ENCODE measurements around the gene LRRC46.

DNA sequence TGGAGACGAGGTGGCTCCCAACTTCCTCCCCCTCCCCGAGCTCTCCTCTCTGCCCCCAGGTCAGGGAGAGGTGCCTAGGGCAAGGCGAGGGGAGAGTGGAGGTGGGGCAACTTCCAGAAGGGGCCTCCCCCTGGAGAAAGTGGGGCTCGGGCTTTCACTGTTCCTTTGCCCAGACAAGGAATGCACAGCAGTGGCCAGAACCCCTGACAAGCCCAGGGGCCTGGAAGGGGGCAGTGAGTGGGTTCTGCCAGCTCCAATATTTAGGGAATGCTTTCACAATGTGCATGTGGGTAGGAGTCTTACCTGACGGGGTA lies 52.9 kb downstream of the LRRC46 start:
- TF ChIP-seq EZH2 (IDR thresholded peaks at IDR 0.05) (no peak), POLR2AphosphoS5 (IDR thresholded peaks at IDR 0.05; ENCODE audit: borderline replicate concordance, low read depth, low read length) (no peak), FOXP2 (optimal IDR thresholded peaks at IDR 0.05; ENCODE audit: control extremely low read depth, extremely low read length, insufficient read depth) (no peak)
